HG02571 (cell line): Measurements from ENCODE around the gene ATRIP.

Experiments used
- ATAC-seq: cut with Tn5 transposase; IDR thresholded peaks from one replicate; pipeline ENCODE4 v1.9.1; 2021; ENCODE audit warnings: mild to moderate bottlenecking, moderate library complexity; ENCODE audit not compliant: unreplicated experiment

ATRIP gene

DNA sequence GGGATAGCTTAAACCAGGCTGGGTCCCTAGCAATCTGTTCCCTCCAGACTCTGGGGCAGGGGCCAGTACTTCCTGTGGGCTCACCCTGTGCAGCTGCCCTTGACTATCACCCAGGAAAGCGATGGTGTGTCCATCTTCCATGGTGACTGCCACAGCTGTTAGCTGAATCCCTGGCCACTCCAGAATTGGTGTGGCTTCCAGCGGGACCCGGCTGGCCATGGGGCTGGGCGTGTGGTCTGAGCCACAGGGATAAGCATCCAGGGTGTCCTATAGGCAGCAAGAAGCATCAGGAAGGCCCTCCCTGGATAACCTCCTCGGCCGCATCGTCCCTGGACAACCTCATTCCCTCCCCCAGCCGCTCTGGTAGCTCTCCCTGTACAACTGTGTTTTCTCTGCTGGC, 23.9 kb upstream of the ATRIP start:
- no peak for ATAC-seq

DNA sequence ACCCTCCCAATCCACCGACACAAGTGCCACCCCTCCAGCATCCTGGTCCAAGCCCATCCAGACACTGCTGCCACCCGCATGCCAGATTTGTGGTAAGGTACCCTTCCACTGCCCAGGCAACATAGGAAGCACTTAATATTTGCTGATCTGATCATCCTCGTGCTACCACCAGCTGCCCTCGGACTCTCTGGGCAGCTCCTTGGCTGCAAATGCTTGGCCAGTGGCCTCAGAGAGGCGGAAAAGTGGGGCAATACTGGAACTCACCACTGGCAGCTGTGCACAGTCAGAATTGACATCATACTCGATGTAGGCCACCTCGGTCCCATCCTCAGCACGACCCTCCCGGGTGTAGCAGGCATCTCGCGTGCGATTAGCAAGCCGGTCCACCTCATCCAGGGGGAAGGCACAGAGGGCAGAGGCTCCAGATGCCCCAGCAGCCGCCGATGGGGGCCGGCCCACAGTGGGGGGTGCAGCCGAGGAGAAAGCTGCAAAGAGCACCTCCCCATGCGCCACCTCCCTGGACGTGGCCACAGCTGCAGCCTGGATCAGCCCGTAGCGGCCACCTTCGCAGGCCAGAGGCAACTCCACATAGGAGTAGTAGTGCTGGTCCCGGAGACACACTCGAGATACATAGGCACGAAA, 23.2 kb upstream of the ATRIP start:
- ATAC-seq = no peak

DNA sequence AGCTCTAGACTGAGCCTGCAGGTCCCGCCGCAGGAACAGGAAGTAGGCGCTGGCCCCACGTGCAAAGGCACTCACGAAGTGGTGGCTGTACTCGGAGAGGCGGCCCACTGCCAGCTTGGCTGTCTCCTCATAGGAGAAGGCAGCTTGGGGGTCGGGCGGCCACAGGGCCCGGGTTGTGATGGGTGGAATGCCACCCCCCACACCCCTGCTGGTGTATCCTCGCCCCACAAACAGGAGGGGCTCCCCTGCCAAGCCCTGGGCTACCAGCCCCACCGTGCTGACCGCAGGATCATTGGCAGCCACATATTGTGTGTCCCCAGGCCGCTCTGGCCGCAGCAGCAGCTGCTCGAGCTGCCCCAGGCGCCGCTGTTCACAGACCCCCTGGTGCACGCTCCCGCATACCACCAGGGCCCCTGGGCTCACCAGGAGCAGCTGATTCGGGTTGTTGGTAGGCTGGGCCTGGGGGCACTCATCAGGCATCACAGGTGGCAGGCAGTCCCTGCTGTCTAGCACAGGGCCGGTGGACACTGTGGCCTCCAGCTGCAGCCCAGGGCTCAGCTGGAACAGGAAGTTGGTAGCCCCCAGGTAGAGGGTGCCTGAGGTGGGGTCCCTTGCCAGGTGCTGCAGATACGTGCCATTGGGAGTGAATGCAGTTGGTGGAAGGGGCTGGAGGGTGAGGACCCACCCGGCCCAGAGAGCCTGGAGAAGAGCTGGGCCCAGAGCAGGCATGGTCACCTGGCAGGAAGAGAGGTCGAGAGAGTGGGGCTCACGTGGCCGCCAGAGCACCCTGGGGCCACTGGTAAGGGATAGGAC, 22.4 kb upstream of the ATRIP start:
- ATAC-seq = no peak

DNA sequence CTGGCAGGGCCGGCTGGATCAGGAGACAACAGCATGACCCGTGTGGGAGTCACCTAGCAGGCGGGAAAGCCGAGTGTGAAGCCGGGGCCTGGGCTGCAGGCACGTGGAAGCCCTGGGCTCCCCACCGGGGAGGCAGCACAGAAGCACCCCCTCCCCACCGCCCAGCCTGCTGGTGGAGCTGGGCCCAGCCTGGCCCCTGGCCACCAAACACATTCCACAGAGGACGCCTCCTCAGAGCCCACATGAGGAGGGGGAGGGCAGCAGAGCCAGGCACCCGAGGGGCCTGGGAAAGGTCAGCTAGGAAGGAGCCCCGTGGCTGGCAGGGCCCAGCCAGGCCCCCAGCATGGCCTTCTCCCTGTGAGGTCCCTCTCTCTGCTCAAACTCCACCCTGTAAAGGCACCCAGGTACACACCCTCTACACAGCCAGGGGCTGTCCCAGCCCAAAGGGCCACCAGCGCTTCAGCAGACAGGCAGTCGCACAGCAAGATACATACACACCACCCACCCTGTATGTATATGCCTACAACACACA, 21.2 kb upstream of the ATRIP start:
- ATAC-seq = no peak

DNA sequence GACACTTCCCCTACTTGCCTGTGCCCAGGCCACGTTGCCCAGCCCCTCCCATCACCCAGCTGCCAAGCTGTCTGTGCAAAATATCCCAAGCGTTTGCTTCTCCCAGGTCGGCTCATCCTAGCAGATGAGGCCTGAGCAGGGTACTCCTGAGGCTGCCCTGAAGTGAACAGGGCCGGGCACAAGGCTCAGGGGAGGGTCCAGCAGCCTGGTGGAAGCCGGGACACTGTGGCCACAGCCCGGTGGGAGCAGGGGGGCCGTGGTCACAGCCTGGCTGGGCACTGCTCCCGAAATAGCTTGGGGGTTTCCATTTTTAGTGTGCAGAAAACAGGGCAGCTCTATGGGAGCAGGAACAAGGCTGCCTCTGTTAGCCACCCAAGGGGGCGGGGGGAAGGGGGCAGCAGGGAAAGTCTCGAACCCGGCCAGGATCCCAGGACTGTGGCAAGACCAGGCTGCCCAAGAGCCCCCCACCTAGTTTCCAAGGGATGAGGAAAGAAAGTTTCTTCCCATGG, 20.1 kb upstream of the ATRIP start:
- no peak for ATAC-seq

DNA sequence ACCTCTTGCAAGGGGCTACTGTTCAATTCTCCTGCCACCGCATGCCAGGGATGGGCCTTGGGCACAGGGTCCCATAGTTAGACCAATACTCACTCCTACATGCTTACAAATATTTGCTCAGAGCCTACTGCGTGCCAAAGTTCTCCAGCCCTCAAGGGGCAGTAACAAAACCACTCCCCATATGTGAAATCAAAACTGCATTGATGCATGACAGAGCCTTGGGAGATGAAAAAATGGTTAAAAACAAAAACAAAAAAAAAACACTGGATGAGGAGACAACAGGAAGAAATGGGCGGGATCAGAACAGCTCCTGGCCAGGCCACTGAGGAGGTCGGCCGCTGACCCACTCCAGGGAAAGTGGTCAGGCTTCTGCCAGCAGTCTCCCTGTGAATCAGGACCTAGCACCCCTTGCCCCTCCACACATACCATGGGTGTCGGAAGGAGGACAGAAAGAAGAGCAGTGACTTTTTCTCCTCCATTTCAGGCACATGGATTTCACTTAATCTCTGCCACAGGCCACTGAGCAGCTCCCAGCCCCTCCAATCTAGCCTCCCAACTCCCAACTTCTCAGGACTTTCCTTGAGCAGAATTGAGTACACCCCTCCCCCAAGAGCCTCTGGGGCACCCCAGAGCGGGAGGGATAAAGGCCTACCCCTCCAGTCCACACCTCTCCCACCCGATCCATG, 19.4 kb upstream of the ATRIP start:
- no peak for ATAC-seq

DNA sequence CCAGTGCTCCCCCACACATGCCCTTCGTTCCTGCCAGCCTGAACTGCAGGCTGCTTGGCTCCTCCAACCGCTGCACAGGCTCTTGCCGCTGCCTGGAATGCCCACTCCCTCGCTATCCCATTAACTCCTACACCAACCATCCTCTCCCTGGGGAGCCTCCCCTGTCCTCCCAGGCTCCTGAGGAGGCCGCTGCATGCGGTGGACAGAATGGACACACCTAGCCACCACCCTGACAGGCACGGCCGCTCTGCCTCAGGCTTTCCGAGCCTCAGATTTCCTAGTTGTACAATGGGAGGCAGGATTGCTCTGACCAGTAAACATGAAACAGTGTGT, 18.9 kb upstream of the ATRIP start:
- ATAC-seq = no peak

DNA sequence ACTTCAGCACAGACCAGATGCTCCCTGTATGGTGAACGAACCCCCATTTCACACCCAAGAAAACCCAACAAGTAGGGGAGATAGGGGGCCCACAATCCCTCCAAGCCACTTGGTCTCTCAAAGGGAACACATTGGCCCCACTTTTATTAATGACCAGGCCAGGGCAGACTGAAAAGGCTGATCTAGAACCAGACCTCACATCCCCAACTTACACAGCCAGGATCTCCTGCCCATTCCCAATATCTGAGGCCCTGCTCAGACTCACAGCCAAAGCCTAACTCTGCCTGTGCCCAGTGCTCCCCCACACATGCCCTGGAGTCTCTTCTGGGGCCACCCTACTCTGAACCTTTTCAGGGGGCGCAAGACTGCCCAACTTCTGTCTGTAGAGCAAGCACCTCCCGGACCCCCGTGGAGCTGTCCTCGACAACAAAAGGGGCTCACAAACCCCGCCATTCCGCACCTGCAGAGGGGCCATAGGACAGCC, 18.4 kb upstream of the ATRIP start:
- ATAC-seq = no peak

DNA sequence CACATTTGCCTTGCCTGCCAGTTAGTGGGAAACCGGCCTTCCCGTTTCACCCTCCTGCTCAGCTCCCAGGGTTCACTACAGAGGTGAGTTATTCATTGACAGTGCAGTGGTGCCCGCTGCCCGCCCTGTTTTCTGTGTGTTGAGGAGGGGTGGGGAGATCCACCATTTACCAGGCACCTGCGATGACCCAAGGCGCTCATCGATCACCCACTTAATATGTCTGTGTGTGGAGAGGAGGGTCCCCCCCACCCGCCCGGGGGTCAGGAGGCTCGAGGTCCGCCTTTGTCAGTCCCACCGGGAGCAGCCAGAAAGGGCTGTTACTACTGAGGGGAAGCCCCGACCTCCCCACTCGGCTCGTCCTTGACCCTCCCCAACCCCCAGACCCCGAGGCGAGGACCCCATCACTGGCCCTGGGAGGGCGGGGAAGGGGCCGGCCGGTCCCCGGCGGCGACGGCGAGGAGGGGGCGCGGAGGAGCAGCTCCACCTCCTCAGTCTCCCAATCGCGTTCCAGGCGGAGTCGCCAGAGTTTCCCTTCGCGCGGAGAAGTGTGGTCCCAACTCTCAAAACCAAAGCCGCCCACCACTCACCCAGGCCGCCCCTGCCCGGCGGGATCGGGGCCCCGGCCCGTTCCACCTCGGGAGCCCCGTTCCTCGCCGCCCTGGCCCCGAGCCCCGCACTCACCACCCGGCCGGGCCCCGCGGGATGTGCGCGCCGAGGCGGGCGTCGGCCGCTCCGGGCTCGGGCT, 17.8 kb upstream of the ATRIP start:
- ATAC-seq = no peak

DNA sequence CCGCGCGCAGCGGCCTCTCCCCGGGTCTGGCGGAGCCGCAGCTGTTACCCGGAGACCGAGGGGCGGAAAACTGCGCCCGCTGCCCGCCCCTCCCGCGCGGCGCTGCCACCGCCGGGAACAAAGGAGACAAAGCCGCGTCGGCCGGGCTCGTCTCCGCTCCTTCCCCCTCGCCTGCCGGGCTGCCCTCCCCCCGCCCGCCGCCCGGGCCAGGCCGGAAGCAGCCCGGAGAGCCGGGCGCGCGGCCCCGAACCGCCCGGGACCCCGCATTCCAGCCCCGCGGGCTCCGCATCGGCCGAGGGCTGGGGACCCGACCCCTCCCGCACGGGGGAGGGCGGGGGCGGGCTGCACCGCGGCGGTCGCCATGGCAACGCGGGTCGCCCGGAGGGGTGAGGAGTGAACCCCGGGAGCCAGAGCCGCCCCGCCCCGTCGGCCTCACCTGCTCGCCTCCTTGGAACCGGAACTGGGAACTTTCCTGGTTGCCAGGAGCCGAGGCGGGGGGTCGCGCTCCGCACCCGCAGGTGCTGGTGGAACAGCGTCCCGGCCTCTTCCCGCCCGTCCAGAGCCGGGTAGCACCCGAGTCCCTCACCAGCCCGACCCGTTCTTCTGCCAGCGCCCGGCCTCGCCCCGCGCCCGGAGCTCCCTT, 17.1 kb upstream of the ATRIP start:
- ATAC-seq = no peak

DNA sequence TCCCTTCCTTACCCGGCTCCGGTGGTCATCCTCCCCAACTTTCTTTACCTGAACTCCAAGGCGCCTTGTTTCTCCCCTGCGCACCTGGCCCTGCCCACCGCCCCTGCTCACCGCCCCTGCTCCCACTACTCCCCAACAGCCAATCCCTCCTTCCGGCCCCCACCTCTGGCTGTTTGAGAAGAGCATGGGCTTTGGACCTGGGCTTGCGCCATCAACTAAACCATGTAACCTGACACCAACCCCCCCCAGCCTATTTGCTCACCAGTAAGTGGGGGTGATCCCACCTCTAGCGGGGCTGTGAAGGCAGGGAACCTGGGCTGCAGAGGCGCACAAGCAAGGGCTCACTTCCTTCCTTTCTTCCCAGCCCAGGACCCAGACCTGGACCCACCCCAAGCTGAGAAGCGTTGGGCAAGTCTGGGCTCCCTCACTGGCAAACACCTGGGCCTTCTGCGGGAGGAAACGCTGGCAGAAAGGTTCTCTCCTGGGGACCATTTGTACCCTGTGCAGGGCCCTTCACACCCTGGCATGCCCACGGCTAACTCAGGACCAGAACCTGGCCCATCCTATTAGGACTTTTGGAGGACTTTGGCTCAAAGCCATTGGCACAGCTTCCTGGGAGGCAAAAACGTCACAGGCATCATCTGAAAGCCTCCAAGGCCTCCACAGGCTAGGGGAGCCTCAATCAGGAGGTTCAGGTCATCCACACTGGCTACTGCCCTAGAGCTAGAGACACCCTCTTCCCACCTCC, 16.4 kb upstream of the ATRIP start, which contains the start of gene PLXNB1:
TSS of gene PLXNB1 (minus strand) at position 127 of the 748 bp plus-strand sequence. CDS start 5,475 bp downstream, outside the sequence.
- ATAC-seq = no peak

DNA sequence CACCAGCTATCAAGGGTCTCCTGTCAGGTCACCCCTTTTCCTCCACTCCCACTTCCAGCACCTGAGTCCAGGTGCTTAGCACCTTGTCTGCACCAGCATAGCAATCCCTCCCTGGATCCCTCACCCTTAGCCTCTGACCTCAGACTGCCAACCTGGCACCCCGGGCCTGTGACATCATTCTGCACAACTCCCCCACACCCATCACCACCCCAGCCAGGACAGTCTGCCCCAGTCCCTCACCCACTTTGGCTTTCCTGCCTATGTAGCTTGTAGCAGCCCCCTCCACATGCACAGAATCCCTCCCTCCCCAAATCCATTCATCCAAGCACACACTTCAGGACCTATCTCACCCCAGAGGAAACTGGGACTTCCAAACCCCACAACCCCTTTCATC, 15.8 kb upstream of the ATRIP start:
- no peak for ATAC-seq

DNA sequence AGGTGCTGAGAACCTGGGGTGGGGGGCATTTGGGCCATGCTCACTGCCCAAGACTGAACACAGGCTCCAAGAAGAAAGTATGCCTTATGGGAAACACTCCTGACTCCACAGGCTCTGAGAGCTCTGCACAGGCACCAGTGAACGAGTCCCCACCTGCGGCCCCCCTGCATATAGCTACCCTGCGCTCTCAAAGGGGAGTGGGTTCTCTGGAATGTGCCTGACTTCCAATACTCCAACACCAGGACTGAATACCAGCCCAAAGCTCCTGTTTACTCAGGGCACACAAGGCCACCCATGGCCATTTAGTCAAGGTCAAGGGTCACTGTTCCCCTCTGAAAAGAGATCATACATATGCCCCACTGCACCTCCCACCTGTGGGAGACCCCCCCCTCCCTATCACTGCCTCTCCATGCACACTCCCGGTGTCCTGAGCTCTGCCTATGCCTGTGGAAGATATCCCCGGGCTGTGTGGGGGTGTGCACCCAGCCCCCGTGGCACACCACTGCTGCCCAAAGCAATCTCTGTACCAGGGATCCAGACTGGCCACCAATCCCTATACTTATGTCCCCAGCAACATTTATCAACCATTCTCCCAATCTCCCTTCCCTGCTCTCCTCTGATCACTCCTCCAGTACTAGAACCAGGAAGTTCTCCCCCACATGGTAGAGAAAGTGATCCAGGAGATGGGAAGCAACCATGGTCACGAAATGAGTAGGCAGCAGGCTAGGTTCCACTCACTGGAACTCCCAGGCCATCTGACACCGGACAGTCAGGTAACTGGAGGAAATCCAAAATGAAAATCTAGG, 15.1 kb upstream of the ATRIP start:
- no peak for ATAC-seq

DNA sequence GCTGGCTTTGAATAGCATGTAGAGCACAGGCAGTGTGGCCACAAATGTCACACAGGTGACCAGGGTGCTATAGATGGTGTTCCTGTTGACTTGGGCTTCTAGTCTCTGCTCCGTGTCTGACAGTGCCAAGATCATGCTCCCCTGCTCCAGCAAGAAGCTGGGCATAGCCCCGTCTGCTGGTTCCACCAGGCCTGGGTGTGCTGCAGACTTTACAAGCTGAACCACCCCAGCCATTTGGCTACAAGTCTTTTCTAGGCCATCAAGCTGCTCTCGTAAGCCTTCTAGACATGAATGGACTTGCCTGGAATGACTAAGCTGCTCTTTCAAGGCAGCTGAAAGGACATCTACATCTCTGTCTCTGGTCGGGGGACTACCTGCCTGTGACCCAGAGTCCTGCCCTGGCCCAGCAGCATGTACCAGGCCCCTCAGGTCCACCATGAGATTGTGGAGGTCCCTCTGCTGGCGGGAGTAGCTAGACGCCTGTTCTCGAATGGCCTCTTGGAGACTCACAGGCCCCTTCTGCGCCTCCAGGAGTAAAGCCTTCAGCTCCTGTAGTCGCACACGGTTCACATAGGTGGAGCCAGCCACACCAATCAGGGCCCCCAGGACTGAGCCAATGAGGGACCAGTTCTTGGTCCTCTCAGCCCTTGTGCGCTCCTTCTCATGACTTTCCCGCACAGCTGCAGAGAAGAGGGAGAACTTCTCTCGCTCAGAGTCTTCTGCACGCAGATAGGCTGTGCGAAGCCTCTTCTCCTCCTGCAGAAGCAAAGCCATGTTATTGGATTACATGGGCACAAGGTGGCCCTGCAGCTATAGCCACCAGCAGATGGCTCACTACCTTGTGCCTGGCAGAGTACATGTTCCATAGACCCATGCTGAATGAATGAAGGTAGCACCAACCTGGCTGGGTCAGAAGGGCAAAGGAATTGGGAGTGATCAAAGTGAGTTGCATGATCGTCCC, 13.8 kb upstream of the ATRIP start:
- no peak for ATAC-seq

DNA sequence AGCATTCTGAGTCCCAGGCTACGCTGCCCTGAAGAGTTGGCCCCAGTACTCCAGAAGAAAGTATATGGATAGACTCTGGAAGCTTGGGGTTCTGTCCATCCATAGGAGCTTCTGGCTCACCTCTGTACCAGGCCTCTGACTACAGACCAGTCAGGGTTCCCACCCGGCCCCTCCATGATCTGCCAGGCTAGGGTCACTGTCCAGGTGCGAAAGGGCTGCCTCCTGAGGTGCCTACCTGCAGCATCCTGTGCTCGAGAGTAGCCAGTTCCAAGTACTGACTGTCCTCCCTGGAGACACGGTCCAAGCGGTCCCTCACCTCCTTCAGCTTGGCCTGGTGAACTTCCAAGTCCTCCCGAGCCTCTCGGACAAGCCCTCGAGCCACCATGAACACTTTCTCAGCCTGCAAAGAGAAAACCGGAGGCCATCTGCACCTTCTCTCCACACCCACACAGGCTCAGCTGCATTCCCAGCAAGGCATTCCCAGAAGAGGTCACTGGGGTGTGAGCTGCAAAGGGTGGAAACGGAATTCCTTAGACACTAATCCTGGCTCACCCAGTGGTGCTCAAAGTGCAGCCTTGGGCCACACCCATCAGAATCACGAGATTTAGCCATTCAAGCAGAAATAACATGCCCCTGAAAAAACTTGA, 12.9 kb upstream of the ATRIP start:
- ATAC-seq = no peak

DNA sequence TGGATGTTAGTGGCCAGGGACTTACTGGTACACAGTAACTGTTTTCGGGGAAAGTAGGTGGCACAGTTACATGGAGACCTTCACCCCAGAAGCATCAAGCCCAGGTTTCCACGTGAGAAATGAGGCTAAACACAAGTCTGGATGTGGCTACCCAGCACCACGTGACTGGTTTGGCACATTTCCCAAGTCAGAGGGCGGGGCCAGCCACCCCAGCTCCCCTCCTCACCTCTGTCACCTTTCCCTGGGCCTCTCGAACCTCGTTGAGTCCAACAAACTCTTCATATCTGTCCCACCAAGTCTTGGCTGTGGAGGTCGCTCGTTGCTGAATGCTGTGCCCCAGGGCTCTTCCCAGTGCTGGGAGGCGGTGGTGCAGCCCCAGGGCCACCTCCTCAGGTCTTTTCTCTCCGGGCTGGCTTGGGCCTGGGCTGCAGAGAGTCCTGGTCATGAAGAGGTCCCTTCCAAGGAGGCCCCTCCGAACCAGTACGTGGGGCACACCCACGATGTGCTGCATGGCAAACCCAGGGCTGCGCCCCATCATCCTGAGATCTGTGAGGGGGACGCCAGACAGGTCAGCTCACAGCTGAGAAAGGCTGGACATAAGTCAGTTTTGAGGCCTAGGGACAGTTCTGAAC, 11.8 kb upstream of the ATRIP start:
- ATAC-seq = no peak

DNA sequence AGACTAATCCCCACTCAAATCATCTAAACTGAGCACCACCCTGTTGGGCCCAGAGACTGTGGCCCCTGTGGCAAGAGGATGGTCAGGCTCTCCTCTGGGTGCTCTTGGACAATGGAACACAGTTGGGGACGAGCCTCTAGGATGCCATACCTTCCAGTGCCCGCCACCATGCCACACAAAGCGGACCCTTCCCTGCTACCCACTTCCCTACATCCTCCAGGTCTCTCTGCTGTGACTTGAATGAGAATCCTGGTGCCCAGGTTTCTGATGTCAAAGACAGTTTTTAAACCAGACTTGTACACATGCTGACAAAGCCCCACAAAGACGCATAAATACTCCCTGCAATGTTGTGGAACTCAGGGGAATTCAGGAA, 11.3 kb upstream of the ATRIP start:
- ATAC-seq = no peak
